Hematopoietic multipotent progenitor cell treated with erythropoietin and hydrocortisone succinate and interleukin-3 and kit ligand, for 15 days (in vitro differentiated cells): ENCODE measurements around the gene PTGR2.
"Not testable (repeated sequence)": the region's sequence is repeated elsewhere in the genome, so short reads cannot be mapped to it uniquely, and the experiment has no call there.

Source experiments
- DNase-seq: peaks from one replicate; pipeline ENCODE4 v3.0.0-alpha.2; 2015; ENCODE audit warnings: low spot score

Gene PTGR2

GRCh38 chr14:73851567-73852382 is at the start of gene PTGR2:
Gene PTGR2 (plus strand): TSS chr14:73851831. CDS start chr14:73858863, 7,032 bp downstream.
- DNase-seq, result peak; percentile 29

GRCh38 chr14:73802431-73803188 is 49.0 kb upstream of the PTGR2 start:
- no peak for DNase-seq

GRCh38 chr14:73804636-73805035 is 47.0 kb upstream of the PTGR2 start:
- DNase-seq, result no peak

GRCh38 chr14:73807457-73807856 is 44.2 kb upstream of the PTGR2 start:
- no peak for DNase-seq

GRCh38 chr14:73809391-73809790 is 42.2 kb upstream of the PTGR2 start:
- DNase-seq, result no peak

- no peak for DNase-seq
These were observed 41.0 kb upstream of the PTGR2 start for GRCh38 chr14:73810478-73811163.

GRCh38 chr14:73811164-73811503 is 40.5 kb upstream of the PTGR2 start:
- no peak for DNase-seq

GRCh38 chr14:73814153-73814552 is 37.5 kb upstream of the PTGR2 start:
- no peak for DNase-seq

- DNase-seq, result no peak
These were observed 35.8 kb upstream of the PTGR2 start for GRCh38 chr14:73815849-73816248.

- no peak for DNase-seq
These were observed 35.2 kb upstream of the PTGR2 start for GRCh38 chr14:73816393-73816816.

- peak; percentile 51 for DNase-seq
These were observed 34.5 kb upstream of the PTGR2 start for GRCh38 chr14:73817020-73817655.

GRCh38 chr14:73818821-73819220 is 32.8 kb upstream of the PTGR2 start:
- DNase-seq, result no peak

GRCh38 chr14:73820631-73821030 is 31.0 kb upstream of the PTGR2 start:
- peak; percentile 27 for DNase-seq

- DNase-seq, result no peak
These were observed 28.2 kb upstream of the PTGR2 start for GRCh38 chr14:73823339-73823885.

- no peak for DNase-seq
These were observed 27.5 kb upstream of the PTGR2 start for GRCh38 chr14:73824127-73824526.

GRCh38 chr14:73824536-73824935 is 27.1 kb upstream of the PTGR2 start:
- no peak for DNase-seq

GRCh38 chr14:73825551-73826188 is 26.0 kb upstream of the PTGR2 start:
- peak; percentile 94 for DNase-seq

- DNase-seq, result not testable (repeated sequence)
These were observed 24.4 kb upstream of the PTGR2 start for GRCh38 chr14:73827190-73827589.

- DNase-seq, result no peak
These were observed 22.6 kb upstream of the PTGR2 start for GRCh38 chr14:73829071-73829470.

- no peak for DNase-seq
These were observed 21.9 kb upstream of the PTGR2 start for GRCh38 chr14:73829526-73830431.
